ENCODE measurements around the gene CLCNKB.

DNA sequence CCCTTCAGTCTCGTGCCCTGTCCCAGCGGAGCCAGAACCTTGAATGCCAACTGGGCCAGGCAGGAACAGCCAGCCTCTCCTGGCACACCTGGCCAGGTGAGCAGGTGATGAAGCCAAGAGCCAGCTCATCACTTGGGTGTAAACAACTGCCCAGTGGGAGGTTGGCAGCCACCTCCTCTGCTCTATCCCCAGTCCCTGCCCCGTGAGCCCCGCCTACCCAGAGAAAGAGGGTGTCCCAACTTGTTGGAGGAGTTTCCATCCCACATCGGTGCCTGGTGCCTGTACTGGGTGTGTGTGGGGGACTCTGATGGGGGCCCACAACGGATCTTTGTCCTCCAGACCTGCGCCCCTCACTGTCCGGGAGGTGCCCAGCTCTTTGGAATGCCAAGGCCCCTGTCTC is 47.7 kb downstream of the CLCNKB start:
- TF ChIP-seq, protein P1, sequence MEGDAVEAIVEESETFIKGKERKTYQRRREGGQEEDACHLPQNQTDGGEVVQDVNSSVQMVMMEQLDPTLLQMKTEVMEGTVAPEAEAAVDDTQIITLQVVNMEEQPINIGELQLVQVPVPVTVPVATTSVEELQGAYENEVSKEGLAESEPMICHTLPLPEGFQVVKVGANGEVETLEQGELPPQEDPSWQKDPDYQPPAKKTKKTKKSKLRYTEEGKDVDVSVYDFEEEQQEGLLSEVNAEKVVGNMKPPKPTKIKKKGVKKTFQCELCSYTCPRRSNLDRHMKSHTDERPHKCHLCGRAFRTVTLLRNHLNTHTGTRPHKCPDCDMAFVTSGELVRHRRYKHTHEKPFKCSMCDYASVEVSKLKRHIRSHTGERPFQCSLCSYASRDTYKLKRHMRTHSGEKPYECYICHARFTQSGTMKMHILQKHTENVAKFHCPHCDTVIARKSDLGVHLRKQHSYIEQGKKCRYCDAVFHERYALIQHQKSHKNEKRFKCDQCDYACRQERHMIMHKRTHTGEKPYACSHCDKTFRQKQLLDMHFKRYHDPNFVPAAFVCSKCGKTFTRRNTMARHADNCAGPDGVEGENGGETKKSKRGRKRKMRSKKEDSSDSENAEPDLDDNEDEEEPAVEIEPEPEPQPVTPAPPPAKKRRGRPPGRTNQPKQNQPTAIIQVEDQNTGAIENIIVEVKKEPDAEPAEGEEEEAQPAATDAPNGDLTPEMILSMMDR (IDR thresholded peaks at IDR 0.05) = no peak
- no peak for TF ChIP-seq ZFX (IDR thresholded peaks at IDR 0.05; ENCODE audit: borderline replicate concordance)
